ENCODE data around the gene CENPP. TPM values are rescaled to one million over a fixed set of nuclear protein-coding genes. Genes with fewer than 3 reads are reported as not detected.

The CENPP gene
- total RNA-seq, 4 donors from 2014 or later = 2.9 to 8.3 (median 4.9) TPM

GRCh38 chr9:92530893-92531292 lies 205.1 kb downstream of the CENPP start:
- Histone ChIP-seq H3K27me3 (no peaks in the 10 kb centered on the region), H3K9me3 (no peaks in the 10 kb centered on the region), H3K36me3 (no peaks in the 10 kb centered on the region), H3K4me1 (peaks cover 0 to 14% (median 3%) of the 10 kb centered on the region in 3 donors), H3K27ac (no peak overlapping the region), H3K4me3 (no peak overlapping the region)
- ATAC-seq = no peak
- TF ChIP-seq POLR2A (IDR thresholded peaks at IDR 0.05) = no peak
- no peak for TF ChIP-seq CTCF (IDR thresholded peaks at IDR 0.05)
- TF ChIP-seq POLR2AphosphoS5 (IDR thresholded peaks at IDR 0.05) = no peak
- TF ChIP-seq EP300 (IDR thresholded peaks at IDR 0.05) = no peak

- no peaks in the 10 kb centered on the region for H3K36me3 ChIP-seq
- no peaks in the 10 kb centered on the region for H3K27me3 ChIP-seq
- peak overlapping the region in 1 of 2 donors; percentile 37 for H3K4me3 ChIP-seq
- peak overlapping the region in 1 of 4 donors; percentile 56 for H3K27ac ChIP-seq
- no peaks in the 10 kb centered on the region for H3K9me3 ChIP-seq
- peaks cover 0 to 14% (median 3%) of the 10 kb centered on the region in 3 donors for H3K4me1 ChIP-seq
- TF ChIP-seq EP300 (IDR thresholded peaks at IDR 0.05) (no peak), CTCF (IDR thresholded peaks at IDR 0.05) (no peak), POLR2A (IDR thresholded peaks at IDR 0.05) (no peak), POLR2AphosphoS5 (IDR thresholded peaks at IDR 0.05) (no peak)
- ATAC-seq = no peak
- WGBS, 2 donors (ENCODE audit: low coverage in 1 of 2) = 50 to 92% methylated on average over 2 to 3 of the region's 3 CpGs
Observed at GRCh38 chr9:92534204-92534603, 208.5 kb downstream of the CENPP start.

- 0 to 17% methylated on average over 1 of the region's 1 CpG for whole genome bisulfite sequencing, 2 donors (ENCODE audit: low coverage in 1 of 2)
- no peaks in the 10 kb centered on the region for H3K9me3 ChIP-seq
- no peaks in the 10 kb centered on the region for H3K27me3 ChIP-seq
- peak overlapping the region; percentile 30 to 37 for H3K4me3 ChIP-seq
- TF ChIP-seq POLR2AphosphoS5 (IDR thresholded peaks at IDR 0.05) = no peak
- no peak for TF ChIP-seq POLR2A (IDR thresholded peaks at IDR 0.05)
- TF ChIP-seq EP300 (IDR thresholded peaks at IDR 0.05) = no peak
- no peak for TF ChIP-seq CTCF (IDR thresholded peaks at IDR 0.05)
- no peak for ATAC-seq
- peaks cover 0 to 14% (median 3%) of the 10 kb centered on the region in 3 donors for H3K4me1 ChIP-seq
- peak overlapping the region in 2 of 4 donors; percentile 56 to 61 for H3K27ac ChIP-seq
- H3K36me3 ChIP-seq = no peaks in the 10 kb centered on the region
Observed at GRCh38 chr9:92534674-92535073, 208.9 kb downstream of the CENPP start.

- peak; percentile 41 for ATAC-seq
- Histone ChIP-seq H3K4me1 (peaks cover 0 to 14% (median 3%) of the 10 kb centered on the region in 3 donors), H3K4me3 (peak within 1 kb of the TSS; percentile 37 to 45), H3K27me3 (no peaks in the 10 kb centered on the region), H3K36me3 (no peaks in the 10 kb centered on the region), H3K9me3 (no peaks in the 10 kb centered on the region), H3K27ac (peak within 1 kb of the TSS; percentile 47 to 61 (median 56))
- TF ChIP-seq CTCF (IDR thresholded peaks at IDR 0.05) = no peak
- TF ChIP-seq POLR2A (IDR thresholded peaks at IDR 0.05) = no peak
- no peak for TF ChIP-seq POLR2AphosphoS5 (IDR thresholded peaks at IDR 0.05)
- TF ChIP-seq EP300 (IDR thresholded peaks at IDR 0.05) = no peak
- WGBS, 2 donors (ENCODE audit: low coverage in 1 of 2) = 29 to 41% methylated on average over 6 to 7 of the region's 7 CpGs
Observed at GRCh38 chr9:92535940-92536850, 210.4 kb downstream of the CENPP start, which contains the start of gene ECM2. Gene ECM2, minus strand, starts transcription at chr9:92535990. Its CDS starts 13,124 bp downstream, at chr9:92522866.

Data from gastroesophageal sphincter (tissue), 4 donors.